BJ (cell line): Measurements from ENCODE around the gene HOXD8. TPM values are rescaled to one million over a fixed set of nuclear protein-coding genes. Genes with fewer than 3 reads are reported as not detected.
A peak's percentile ranks its signal among the peaks of the same experiment; 100 is the strongest.

Source experiments
- CTCF ChIA-PET: fragments of 350-600 bp; formaldehyde crosslinking; extraction: SDS; loops from one replicate; lab custom pipeline; 2021; ENCODE audit warnings: antibody characterized with exemption, inconsistent platforms; lab: Yijun Ruan, JAX
- POLR2A ChIA-PET: fragments of 300-600 bp; sonication (Branson Sonifier 250); formaldehyde crosslinking; extraction: SDS; loops from one replicate; lab custom pipeline; 2021; ENCODE audit warnings: antibody characterized with exemption; lab: Charles Lee
- DNase-seq: peaks from one replicate; pipeline ENCODE4 v3.0.0-alpha.2; 2011; ENCODE audit warnings: low read depth
- H3K27me3 ChIP-seq: 2 replicates; pipeline ENCODE4 v1.6.0; 2011; ENCODE audit warnings: low read length; ENCODE audit not compliant: control insufficient read depth, insufficient read depth
- H3K36me3 ChIP-seq: 2 replicates; pipeline ENCODE4 v1.5.1; 2011; ENCODE audit warnings: low read length; ENCODE audit not compliant: control insufficient read depth, insufficient read depth
- H3K4me3 ChIP-seq: 2 replicates; pipeline ENCODE4 v1.5.1; 2011; ENCODE audit warnings: low read depth, mild to moderate bottlenecking, control low read depth, low read length
- polyA plus RNA-seq: library from polyadenylated mRNA; depleted of rRNA; stranded (reverse); fragments of >200 nt; gene quantifications from 2 replicates; pipeline ENCODE4 v1.2.3, GENCODE V29; 2011
- TF ChIP-seq, protein P1 (sequence below): IDR thresholded peaks from 2 replicates; pipeline ENCODE4 v1.5.1; 2011; ENCODE audit warnings: low read depth, mild to moderate bottlenecking, control low read depth, inconsistent platforms, low read length, moderate library complexity; ENCODE audit not compliant: insufficient read depth

Gene HOXD8
- polyA plus RNA-seq, 1 experiment: 0.86 TPM

DNA sequence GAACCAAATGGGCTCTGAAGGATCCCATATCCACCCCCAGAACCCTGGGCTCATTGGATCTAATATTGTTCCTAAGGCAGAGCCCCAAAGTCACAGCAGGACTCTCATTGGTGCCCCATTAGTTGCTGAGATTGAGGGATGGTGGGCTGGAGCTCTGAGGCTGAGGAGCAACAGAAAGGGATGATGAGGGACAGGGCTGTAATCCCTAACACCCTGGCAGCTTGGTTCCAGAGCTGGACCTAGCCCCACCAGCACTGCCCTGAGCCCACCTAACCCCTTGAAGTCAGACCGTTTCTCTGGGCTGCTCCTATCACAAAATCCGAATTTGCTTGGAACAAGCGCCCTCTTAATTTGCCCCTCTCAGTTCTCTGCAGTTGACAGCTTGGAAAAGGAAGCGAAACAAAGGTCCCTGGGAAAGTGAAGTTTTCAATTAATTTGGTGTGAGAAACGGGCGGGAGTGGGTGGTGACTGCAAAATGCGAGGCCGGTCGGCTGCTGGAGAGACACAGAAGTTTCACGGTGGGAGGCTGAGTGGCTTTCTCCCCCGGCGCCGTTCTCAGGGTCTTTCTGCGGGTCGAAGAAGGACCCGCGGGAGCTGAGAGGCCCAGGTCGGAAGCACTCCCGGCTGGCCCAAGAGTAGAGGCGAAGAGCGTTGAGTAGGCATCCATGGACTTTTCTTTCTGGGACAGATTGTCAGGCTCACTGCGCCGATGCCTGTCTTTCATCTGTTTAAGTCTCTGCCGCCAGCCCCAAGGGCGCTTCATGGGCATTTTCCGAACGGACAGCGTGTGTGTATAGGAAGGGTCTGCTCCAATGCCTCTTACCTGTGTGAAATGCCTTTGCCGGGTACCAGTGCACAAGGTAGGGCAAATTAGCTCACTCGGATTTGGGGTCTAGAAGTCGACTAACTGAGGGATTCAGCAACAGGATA lies 37.9 kb upstream of the HOXD8 start:
- Histone ChIP-seq H3K4me3 (no peak overlapping the region), H3K27me3 (peaks cover 36% of the 10 kb centered on the region), H3K36me3 (no peaks in the 10 kb centered on the region)
- no peak for DNase-seq
- ChIA-PET CTCF (interaction anchor here (0.6 to 0.9 kb wide), 4 partner anchors 12 to 1392 kb away, joined by 3 to 5 read pairs (median 4); no protein-coding TSS in a partner anchor), POLR2A (no interaction called here)
- TF ChIP-seq, protein P1, sequence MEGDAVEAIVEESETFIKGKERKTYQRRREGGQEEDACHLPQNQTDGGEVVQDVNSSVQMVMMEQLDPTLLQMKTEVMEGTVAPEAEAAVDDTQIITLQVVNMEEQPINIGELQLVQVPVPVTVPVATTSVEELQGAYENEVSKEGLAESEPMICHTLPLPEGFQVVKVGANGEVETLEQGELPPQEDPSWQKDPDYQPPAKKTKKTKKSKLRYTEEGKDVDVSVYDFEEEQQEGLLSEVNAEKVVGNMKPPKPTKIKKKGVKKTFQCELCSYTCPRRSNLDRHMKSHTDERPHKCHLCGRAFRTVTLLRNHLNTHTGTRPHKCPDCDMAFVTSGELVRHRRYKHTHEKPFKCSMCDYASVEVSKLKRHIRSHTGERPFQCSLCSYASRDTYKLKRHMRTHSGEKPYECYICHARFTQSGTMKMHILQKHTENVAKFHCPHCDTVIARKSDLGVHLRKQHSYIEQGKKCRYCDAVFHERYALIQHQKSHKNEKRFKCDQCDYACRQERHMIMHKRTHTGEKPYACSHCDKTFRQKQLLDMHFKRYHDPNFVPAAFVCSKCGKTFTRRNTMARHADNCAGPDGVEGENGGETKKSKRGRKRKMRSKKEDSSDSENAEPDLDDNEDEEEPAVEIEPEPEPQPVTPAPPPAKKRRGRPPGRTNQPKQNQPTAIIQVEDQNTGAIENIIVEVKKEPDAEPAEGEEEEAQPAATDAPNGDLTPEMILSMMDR: no peak

- TF ChIP-seq, protein P1: no peak
- Histone ChIP-seq H3K4me3 (peak within 1 kb of the TSS; percentile 35), H3K36me3 (no peaks in the 10 kb centered on the region), H3K27me3 (peaks cover 40% of the 10 kb centered on the region)
- no peak for DNase-seq
- CTCF ChIA-PET: interaction anchor here (0.6 kb wide), 2 partner anchors 148 to 681 kb away, joined by 3 to 4 read pairs; no protein-coding TSS in a partner anchor
- POLR2A ChIA-PET: no interaction called here
Observed at GRCh38 chr2:176092270-176093144, 37.0 kb upstream of the HOXD8 start, which contains the start of gene HOXD13. HOXD13 (plus strand) TSS chr2:176092721; CDS start chr2:176092891, 170 bp downstream.

DNA sequence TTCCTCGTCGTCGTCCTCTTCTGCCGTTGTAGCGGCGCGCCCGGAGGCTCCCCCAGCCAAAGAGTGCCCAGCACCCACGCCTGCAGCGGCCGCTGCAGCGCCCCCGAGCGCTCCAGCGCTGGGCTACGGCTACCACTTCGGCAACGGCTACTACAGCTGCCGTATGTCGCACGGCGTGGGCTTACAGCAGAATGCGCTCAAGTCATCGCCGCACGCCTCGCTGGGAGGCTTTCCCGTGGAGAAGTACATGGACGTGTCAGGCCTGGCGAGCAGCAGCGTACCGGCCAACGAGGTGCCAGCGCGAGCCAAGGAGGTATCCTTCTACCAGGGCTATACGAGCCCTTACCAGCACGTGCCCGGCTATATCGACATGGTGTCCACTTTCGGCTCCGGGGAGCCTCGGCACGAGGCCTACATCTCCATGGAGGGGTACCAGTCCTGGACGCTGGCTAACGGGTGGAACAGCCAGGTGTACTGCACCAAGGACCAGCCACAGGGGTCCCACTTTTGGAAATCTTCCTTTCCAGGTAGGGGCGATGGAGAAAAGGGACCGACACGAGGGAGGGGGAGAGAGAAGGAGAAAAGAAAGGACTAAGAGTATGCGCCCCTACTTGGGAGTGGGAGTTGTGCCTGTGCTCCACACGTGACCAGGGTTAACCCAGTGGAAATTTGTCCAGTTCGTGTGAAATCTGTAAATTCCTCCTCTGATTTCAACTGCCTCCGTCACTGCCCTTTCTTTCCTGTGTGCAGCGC lies 36.2 kb upstream of the HOXD8 start:
- Histone ChIP-seq H3K27me3 (peaks cover 40% of the 10 kb centered on the region), H3K4me3 (peak overlapping the region; percentile 35), H3K36me3 (no peaks in the 10 kb centered on the region)
- POLR2A ChIA-PET: no interaction called here
- CTCF ChIA-PET: interaction anchor here (0.6 to 1.0 kb wide), 2 partner anchors 682 to 726 kb away, joined by 3 read pairs; no protein-coding TSS in a partner anchor
- no peak for DNase-seq
- TF ChIP-seq, protein P1: peak; percentile 53

DNA sequence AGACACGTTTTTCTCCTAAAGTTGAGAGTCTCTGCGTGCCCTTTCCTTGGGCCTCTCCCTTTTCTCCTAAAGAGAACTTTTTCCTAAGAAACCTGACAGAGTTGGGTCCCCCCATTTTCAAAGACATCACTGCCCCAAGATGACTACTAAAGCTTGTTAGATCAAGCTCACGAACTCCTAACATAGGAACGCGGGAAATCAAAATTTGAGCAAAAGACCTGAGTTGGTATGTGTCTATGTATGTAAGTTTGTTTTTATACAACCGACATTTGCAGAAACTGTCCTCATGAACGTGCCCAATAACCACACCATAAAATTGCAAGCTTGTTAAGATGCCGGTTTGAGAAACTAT lies 35.6 kb upstream of the HOXD8 start:
- DNase-seq: no peak
- H3K27me3 ChIP-seq: peaks cover 42% of the 10 kb centered on the region
- H3K36me3 ChIP-seq: no peaks in the 10 kb centered on the region
- POLR2A ChIA-PET: no interaction called here
- TF ChIP-seq, protein P1: no peak
- CTCF ChIA-PET: interaction anchor here (1.0 kb wide), 1 partner anchor 726 kb away, joined by 3 read pairs; no protein-coding TSS in a partner anchor
- H3K4me3 ChIP-seq: peak overlapping the region; percentile 35
